ENCODE measurements around the gene FECH. TPM values are rescaled to one million over a fixed set of nuclear protein-coding genes. Genes with fewer than 3 reads are reported as not detected.

FECH gene
- total RNA-seq, 1 experiment from 2014 or later = 16.6 TPM

DNA sequence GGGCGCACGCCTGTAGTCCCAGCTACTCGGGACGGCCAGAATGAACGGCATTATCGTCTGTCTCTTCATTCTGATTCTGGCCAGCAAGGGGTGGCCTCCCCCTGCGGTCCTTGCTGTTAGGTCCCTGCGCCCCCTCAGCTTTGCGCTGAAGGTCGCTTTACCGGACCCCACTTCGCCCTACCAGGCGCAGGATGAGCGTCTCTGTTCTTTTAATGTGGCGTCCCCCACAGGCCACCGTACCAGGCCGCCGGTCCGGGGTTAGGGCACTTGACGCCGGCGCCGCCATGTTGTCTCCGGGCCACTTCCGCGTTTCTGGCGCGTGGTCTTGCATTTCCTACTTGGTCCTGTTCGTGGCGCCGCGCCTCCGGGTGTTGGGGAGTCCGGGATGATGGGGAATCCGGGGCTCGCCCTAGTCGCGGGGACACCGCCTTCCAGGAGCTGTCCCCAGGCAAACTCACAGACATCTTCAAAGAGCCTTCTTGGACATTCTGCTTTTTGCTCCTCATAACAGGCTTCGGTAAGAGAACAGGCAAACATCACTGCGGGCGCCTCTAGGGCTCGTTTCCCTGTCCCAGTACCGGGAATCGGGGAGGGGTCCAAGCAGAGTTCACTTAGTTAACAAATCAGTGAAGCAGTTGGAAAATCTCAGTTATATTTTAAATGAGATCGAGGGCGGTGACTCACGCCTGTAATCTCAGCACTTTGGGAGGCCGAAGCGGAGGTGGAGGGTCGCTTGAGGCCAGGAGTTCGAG is 43.7 kb upstream of the FECH start (continued):
- TF ChIP-seq CREB1 (CRISPR knock-in tag; IDR thresholded peaks at IDR 0.05) (no peak), CREM (CRISPR knock-in tag; IDR thresholded peaks at IDR 0.05) (0 out of 2 replicates have a peak, but pooled peaks have one; percentile 48), OVOL2 (CRISPR knock-in tag; IDR thresholded peaks at IDR 0.05; ENCODE audit: borderline replicate concordance) (no peak), MYBL2 (CRISPR knock-in tag; IDR thresholded peaks at IDR 0.05) (no peak), SOX15 (CRISPR knock-in tag; IDR thresholded peaks at IDR 0.05) (no peak), JUN (CRISPR knock-in tag; IDR thresholded peaks at IDR 0.05) (no peak), PRRX2 (CRISPR knock-in tag; IDR thresholded peaks at IDR 0.05) (peak; percentile 57; the same call in 1 of the 2 replicates), NFE2L1 (CRISPR knock-in tag; IDR thresholded peaks at IDR 0.05) (no peak), ZNF396 (CRISPR knock-in tag; IDR thresholded peaks at IDR 0.05; ENCODE audit: borderline replicate concordance) (no peak), GRHL2 (CRISPR knock-in tag; IDR thresholded peaks at IDR 0.05; ENCODE audit: insufficient replicate concordance, severe bottlenecking) (no peak)
- TF ChIP-seq, protein P1, sequence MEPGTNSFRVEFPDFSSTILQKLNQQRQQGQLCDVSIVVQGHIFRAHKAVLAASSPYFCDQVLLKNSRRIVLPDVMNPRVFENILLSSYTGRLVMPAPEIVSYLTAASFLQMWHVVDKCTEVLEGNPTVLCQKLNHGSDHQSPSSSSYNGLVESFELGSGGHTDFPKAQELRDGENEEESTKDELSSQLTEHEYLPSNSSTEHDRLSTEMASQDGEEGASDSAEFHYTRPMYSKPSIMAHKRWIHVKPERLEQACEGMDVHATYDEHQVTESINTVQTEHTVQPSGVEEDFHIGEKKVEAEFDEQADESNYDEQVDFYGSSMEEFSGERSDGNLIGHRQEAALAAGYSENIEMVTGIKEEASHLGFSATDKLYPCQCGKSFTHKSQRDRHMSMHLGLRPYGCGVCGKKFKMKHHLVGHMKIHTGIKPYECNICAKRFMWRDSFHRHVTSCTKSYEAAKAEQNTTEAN (CRISPR knock-in tag; IDR thresholded peaks at IDR 0.05) = no peak
- TF ChIP-seq, protein P2, sequence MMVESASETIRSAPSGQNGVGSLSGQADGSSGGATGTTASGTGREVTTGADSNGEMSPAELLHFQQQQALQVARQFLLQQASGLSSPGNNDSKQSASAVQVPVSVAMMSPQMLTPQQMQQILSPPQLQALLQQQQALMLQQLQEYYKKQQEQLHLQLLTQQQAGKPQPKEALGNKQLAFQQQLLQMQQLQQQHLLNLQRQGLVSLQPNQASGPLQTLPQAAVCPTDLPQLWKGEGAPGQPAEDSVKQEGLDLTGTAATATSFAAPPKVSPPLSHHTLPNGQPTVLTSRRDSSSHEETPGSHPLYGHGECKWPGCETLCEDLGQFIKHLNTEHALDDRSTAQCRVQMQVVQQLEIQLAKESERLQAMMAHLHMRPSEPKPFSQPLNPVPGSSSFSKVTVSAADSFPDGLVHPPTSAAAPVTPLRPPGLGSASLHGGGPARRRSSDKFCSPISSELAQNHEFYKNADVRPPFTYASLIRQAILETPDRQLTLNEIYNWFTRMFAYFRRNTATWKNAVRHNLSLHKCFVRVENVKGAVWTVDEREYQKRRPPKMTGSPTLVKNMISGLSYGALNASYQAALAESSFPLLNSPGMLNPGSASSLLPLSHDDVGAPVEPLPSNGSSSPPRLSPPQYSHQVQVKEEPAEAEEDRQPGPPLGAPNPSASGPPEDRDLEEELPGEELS (CRISPR knock-in tag; IDR thresholded peaks at IDR 0.05) = peak; percentile 42; the same call in 1 of the 2 replicates
- TF ChIP-seq, protein P3, sequence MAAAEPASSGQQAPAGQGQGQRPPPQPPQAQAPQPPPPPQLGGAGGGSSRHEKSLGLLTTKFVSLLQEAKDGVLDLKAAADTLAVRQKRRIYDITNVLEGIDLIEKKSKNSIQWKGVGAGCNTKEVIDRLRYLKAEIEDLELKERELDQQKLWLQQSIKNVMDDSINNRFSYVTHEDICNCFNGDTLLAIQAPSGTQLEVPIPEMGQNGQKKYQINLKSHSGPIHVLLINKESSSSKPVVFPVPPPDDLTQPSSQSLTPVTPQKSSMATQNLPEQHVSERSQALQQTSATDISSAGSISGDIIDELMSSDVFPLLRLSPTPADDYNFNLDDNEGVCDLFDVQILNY (CRISPR knock-in tag; IDR thresholded peaks at IDR 0.05) = peak; percentile 83

DNA sequence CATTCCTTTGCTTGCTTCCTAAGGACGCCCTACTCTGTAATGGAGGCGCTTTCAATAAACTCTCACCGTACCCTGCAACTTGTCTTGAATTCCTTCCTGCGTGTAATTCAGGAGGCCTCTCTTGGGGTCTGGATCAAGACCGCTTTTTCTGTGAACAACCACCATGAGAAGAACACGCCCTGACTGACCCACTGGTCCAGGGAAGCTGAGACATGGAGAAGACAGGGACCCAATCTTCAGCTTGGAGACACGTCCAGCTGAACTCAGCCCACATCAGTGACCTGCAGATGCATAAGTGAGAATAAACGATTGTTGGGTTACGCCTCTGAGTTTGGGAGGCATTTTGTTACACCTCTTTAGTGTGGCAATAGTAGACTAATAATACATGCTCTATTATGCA is 42.9 kb upstream of the FECH start:
- no peak for TF ChIP-seq GTF2I (CRISPR knock-in tag; conservative IDR thresholded peaks at IDR 0.05)
- no peak for TF ChIP-seq RORB (CRISPR knock-in tag; IDR thresholded peaks at IDR 0.05)
- TF ChIP-seq, protein P4, sequence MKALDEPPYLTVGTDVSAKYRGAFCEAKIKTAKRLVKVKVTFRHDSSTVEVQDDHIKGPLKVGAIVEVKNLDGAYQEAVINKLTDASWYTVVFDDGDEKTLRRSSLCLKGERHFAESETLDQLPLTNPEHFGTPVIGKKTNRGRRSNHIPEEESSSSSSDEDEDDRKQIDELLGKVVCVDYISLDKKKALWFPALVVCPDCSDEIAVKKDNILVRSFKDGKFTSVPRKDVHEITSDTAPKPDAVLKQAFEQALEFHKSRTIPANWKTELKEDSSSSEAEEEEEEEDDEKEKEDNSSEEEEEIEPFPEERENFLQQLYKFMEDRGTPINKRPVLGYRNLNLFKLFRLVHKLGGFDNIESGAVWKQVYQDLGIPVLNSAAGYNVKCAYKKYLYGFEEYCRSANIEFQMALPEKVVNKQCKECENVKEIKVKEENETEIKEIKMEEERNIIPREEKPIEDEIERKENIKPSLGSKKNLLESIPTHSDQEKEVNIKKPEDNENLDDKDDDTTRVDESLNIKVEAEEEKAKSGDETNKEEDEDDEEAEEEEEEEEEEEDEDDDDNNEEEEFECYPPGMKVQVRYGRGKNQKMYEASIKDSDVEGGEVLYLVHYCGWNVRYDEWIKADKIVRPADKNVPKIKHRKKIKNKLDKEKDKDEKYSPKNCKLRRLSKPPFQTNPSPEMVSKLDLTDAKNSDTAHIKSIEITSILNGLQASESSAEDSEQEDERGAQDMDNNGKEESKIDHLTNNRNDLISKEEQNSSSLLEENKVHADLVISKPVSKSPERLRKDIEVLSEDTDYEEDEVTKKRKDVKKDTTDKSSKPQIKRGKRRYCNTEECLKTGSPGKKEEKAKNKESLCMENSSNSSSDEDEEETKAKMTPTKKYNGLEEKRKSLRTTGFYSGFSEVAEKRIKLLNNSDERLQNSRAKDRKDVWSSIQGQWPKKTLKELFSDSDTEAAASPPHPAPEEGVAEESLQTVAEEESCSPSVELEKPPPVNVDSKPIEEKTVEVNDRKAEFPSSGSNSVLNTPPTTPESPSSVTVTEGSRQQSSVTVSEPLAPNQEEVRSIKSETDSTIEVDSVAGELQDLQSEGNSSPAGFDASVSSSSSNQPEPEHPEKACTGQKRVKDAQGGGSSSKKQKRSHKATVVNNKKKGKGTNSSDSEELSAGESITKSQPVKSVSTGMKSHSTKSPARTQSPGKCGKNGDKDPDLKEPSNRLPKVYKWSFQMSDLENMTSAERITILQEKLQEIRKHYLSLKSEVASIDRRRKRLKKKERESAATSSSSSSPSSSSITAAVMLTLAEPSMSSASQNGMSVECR (CRISPR knock-in tag; IDR thresholded peaks at IDR 0.05; ENCODE audit: borderline replicate concordance) = no peak
- no peak for TF ChIP-seq FOXP1 (CRISPR knock-in tag; IDR thresholded peaks at IDR 0.05; ENCODE audit: borderline replicate concordance)
- TF ChIP-seq MYBL2 (CRISPR knock-in tag; IDR thresholded peaks at IDR 0.05) = no peak
- TF ChIP-seq, protein P5, sequence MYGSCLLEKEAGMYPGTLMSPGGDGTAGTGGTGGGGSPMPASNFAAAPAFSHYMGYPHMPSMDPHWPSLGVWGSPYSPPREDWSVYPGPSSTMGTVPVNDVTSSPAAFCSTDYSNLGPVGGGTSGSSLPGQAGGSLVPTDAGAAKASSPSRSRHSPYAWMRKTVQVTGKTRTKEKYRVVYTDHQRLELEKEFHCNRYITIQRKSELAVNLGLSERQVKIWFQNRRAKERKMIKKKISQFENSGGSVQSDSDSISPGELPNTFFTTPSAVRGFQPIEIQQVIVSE (CRISPR knock-in tag; IDR thresholded peaks at IDR 0.05; ENCODE audit: borderline replicate concordance) = no peak
- Mint-ChIP-seq H3K27me3 (ENCODE audit: low read depth) (no peaks in the 10 kb centered on the region), H3K4me3 (peak overlapping the region; percentile 91), H3K27ac (no peak overlapping the region), H3K4me1 (peaks cover 14% of the 10 kb centered on the region), H3K9me3 (peaks cover 4% of the 10 kb centered on the region; the same call in 1 of the 2 replicates), H3K36me3 (peaks cover 6% of the 10 kb centered on the region)
- DNase-seq (ENCODE audit: low spot score) (no peak), ATAC-seq (no peak)
- CTCF ChIA-PET = interaction anchor here (0.5 to 1.8 kb wide), 8 partner anchors 7 to 867 kb away, joined by 3 to 9 read pairs (median 4); partner anchors contain the start of gene NARS1
- POLR2A ChIA-PET = interaction anchor here (1.8 kb wide), 1 partner anchor 8 kb away, joined by 5 read pairs; the partner anchor contains the start of gene NARS1
